LNCAP (cell line): ENCODE results near the gene MINAR1.

ENCODE experiments used
- TF ChIP-seq, protein P1 (sequence below): fragments of 450-650 bp; IDR thresholded peaks from 2 replicates; pipeline ENCODE4 v1.5.1; 2017; ENCODE audit warnings: mild to moderate bottlenecking

The MINAR1 gene

DNA sequence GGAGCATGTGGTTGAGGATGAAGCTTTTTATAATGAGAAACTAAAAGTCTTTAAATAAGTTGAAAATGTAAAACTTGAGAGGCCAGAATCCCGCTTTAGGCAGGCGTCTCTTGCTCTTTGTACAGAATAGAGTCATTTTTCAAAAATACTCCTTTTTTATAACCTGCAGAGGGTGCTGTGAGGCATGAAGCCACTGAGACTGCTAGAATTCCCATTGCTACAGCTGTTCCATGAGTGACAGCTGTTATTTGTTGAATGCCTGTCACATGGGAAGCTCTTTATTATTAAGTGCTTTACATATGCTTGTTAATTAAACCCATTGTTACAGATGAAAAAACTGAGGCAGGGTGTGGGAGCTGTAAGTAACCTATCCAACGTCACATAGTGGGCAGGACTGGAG is 18.5 kb downstream of the MINAR1 start:
- TF ChIP-seq, protein P1, sequence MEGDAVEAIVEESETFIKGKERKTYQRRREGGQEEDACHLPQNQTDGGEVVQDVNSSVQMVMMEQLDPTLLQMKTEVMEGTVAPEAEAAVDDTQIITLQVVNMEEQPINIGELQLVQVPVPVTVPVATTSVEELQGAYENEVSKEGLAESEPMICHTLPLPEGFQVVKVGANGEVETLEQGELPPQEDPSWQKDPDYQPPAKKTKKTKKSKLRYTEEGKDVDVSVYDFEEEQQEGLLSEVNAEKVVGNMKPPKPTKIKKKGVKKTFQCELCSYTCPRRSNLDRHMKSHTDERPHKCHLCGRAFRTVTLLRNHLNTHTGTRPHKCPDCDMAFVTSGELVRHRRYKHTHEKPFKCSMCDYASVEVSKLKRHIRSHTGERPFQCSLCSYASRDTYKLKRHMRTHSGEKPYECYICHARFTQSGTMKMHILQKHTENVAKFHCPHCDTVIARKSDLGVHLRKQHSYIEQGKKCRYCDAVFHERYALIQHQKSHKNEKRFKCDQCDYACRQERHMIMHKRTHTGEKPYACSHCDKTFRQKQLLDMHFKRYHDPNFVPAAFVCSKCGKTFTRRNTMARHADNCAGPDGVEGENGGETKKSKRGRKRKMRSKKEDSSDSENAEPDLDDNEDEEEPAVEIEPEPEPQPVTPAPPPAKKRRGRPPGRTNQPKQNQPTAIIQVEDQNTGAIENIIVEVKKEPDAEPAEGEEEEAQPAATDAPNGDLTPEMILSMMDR = peak; percentile 39; the same call in 1 of the 2 replicates

DNA sequence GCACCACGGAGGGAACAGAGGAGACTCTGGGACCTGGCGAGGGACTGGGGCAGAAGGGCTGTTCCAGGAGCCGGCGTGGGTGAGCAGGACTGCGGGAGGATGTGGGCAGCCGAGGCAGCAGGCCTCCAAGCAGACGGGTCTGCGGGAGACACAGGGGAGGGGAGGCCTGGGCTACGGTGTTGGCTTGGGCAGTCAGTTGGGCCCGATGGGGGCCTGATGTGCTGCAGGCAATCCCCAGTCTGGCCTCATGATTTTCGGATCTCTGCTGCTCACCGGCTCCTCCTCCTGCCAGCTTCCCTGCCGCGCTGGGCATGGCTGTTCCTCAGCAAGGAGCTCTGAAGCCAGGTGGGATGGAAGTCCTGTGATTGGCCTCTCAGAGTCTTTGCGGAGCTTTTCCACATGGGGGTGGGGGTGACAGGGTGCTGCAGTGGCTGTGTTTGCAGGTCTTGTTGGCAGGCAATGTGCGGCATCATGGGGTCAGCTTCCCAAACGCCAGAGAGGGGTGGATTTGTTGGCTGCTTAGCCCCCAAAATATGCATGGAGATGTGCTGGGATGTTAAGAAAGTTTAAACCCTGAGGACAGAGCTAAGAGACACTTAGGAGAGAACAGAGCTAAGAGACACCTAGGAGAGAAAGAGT is 19.3 kb downstream of the MINAR1 start:
- TF ChIP-seq, protein P1 = no peak

DNA sequence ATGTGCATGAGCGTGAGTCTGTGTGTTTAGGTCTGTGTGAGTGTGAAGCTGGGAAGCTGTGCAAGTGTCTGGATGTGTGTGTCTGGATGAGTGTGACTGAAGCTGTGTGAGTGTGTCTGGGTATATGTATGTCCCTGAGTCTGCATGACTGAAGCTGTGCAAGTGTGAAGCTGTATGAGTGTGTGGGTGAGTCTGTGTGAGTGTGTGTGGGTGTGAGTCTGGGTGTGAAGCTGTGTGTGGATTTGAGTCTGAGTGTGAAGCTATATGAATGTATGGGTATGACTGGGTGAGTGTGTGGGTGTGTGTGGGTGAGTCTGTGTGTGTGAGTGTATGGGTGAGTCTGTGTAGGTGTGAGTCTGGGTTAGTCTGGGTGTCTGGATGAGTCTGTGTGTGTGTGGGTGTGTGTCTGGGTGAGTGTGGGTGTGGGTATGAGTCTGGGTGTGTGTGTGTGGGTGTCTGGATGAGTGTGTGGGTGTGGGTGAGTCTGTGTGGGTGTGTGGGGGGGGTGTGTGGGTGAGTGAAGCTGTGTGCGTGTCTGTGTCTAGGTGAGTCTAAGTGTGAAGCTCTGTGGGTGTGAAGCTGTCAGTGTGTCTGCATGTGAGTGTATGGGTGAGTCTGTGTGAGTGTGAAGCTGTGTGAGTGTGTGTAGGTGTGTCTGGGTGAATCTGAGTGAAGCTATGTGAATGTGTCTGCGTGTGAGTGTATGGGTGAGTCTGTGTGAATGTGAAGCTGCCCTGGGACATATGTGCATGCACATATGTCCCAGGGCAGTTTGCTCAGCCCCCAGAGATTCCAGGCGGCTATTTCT is 20.3 kb downstream of the MINAR1 start:
- TF ChIP-seq, protein P1 = no peak

DNA sequence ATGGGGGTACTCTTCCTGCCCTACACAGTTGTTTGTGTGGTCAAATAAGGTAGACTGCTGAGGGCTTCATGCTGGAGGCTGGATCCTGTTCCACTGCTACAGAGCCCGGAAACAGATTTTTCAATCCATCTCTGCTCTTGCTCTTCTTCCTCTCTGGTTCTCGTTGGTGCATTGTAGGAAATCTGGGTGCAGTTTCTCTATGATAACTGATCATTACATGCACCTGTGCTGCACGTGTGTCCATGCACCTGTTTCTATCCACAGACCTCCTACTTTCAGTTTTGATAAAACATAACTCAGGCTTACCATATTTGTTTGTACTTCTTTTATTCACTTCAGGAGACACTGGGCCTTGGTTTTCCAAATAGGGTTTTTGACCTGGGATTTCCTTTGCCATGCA is 21.3 kb downstream of the MINAR1 start:
- TF ChIP-seq, protein P1 = no peak

DNA sequence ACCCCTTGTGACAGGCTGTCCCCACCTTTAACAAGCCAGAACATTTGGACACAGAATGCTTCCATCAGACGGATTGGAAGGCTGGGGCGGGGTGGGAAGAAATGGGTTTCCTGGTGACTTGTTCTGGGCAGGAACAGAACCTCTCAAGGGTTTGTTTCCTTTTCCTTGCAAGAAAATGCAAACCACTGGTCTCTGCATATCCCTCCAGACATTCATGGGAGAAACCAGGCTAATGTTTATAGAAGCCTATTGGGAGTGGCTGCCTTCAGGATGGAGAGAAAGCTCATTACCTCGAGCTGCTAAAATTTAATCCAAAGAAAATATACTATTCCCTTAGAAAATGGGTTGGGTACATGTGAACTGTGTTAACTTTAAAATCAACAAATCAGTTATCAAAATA is 21.9 kb downstream of the MINAR1 start:
- TF ChIP-seq, protein P1 = no peak

DNA sequence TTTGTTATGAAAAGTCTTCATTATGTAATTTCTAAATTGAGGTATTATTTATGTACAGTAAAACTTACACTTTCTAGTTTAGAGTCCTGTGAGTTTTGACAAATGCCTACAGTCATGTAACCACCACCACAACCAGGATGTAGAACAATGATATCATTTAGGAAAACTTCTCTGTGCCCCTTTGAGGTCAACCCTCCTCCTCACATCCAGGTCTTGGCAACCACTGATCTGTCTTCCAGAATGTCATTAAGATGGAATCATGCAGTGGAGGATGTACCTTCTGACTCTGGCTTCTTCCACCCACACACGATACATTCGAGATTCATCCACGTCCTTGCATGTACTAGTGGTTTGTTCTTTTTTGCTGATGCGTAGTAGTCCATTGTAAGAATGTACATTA is 23.2 kb downstream of the MINAR1 start:
- TF ChIP-seq, protein P1 = no peak

DNA sequence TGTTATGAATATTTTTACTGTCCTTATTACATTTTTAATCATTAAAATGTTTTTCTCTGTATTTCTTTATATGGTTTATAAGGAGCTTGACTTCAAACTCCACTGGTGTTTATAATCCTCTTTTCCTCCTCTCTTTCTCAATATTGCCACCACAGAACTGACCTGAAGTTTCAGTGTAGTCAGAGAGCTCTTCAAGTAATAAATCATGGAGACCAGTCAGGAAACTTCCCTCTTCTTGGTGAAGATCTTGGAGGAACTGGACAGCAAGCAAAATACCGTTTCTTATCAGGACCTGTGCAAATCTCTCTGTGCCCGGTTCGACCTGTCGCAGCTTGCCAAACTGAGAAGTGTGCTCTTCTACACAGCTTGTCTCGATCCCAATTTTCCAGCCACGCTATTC is 23.8 kb downstream of the MINAR1 start:
- TF ChIP-seq, protein P1 = no peak
